Measurements from ENCODE around the gene ZBTB9.

Gene ZBTB9

DNA sequence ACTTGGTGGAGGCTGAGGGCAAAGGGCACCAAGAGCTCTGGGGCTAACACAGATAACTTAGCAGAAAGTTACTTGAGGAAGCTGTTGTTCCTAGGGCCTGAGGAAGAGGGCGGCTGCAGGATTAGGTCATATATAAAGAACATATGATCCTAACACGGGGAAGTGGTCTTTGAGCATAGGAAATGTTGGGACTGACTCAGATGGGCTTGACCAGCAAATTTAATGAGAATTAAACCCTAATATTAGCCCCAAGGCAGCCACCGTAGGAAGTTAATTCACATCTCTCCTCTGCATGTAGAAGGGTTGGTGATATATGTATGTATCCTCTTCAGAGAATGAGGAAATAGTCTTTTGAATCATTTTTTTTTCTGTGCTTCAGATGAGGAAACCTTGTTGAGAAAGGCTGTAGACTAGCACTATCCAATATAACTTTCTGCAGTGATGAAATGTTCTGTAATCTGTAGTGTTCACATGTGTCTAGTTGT, 9.2 kb upstream of the ZBTB9 start:
- TF ChIP-seq, protein P1, sequence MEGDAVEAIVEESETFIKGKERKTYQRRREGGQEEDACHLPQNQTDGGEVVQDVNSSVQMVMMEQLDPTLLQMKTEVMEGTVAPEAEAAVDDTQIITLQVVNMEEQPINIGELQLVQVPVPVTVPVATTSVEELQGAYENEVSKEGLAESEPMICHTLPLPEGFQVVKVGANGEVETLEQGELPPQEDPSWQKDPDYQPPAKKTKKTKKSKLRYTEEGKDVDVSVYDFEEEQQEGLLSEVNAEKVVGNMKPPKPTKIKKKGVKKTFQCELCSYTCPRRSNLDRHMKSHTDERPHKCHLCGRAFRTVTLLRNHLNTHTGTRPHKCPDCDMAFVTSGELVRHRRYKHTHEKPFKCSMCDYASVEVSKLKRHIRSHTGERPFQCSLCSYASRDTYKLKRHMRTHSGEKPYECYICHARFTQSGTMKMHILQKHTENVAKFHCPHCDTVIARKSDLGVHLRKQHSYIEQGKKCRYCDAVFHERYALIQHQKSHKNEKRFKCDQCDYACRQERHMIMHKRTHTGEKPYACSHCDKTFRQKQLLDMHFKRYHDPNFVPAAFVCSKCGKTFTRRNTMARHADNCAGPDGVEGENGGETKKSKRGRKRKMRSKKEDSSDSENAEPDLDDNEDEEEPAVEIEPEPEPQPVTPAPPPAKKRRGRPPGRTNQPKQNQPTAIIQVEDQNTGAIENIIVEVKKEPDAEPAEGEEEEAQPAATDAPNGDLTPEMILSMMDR (IDR thresholded peaks at IDR 0.05; ENCODE audit: extremely low read depth, missing control alignments): no peak

DNA sequence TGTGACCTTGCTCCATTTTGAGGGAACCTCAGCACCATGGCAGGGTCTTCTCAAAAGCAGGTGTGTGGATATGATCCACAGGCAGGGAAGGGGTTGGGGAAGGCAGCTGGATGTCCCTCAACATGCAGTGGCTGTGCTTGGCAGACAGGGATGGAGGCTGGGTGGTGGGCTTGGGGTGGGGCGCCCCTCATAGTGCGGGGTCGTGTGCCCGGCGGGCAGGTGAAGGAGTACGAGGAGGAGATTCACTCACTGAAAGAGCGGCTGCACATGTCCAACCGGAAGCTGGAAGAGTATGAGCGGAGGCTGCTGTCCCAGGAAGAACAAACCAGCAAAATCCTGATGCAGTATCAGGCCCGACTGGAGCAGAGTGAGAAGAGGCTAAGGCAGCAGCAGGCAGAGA, 8.0 kb upstream of the ZBTB9 start:
- TF ChIP-seq, protein P1 (IDR thresholded peaks at IDR 0.05; ENCODE audit: extremely low read depth, missing control alignments): no peak
- DNase-seq (ENCODE audit: low spot score): no peak

More for the DNA sequence above, 9.2 kb upstream of the ZBTB9 start:
- DNase-seq (ENCODE audit: low spot score): no peak

- no peak for DNase-seq (ENCODE audit: low spot score)
- TF ChIP-seq, protein P1 (IDR thresholded peaks at IDR 0.05; ENCODE audit: extremely low read depth, missing control alignments): no peak
Observed at GRCh38 chr6:33450434-33450833, 3.9 kb upstream of the ZBTB9 start.

GRCh38 chr6:33451606-33452005, 2.8 kb upstream of the ZBTB9 start:
- TF ChIP-seq, protein P1 (IDR thresholded peaks at IDR 0.05; ENCODE audit: extremely low read depth, missing control alignments): no peak
- no peak for DNase-seq (ENCODE audit: low spot score)

GRCh38 chr6:33452496-33452895, 1.9 kb upstream of the ZBTB9 start:
- TF ChIP-seq, protein P1 (IDR thresholded peaks at IDR 0.05; ENCODE audit: extremely low read depth, missing control alignments): no peak
- DNase-seq (ENCODE audit: low spot score): peak; percentile 20

GRCh38 chr6:33453393-33454008, 875 bp upstream of the ZBTB9 start:
- DNase-seq (ENCODE audit: low spot score): peak; percentile 47

DNA sequence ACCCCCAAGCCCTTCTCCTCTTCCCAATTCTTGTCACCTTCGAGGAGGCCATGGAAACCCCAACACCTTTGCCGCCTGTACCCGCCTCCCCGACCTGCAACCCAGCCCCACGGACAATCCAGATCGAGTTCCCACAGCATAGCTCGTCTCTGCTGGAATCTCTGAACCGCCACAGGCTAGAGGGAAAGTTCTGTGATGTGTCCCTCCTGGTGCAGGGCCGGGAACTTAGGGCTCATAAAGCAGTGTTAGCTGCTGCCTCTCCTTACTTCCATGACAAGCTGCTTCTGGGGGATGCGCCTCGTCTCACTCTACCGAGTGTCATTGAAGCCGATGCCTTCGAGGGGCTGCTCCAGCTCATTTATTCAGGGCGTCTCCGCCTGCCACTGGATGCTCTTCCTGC, 675 bp downstream of the ZBTB9 start:
- DNase-seq (ENCODE audit: low spot score): no peak
- TF ChIP-seq, protein P1 (IDR thresholded peaks at IDR 0.05; ENCODE audit: extremely low read depth, missing control alignments): no peak

More at GRCh38 chr6:33453393-33454008, 875 bp upstream of the ZBTB9 start:
- TF ChIP-seq, protein P1 (IDR thresholded peaks at IDR 0.05; ENCODE audit: extremely low read depth, missing control alignments): no peak

Measured in GM20000 (cell line).